Esophagus squamous epithelium (tissue), 4 donors: ENCODE measurements around the gene CDC42EP2.

Source experiments
- CTCF ChIP-seq, 6 experiments: fragments of 450-650 bp in 4 of 6; fragments of 200-600 bp in 2 of 6; sonication (generic) in 2 of 6; IDR thresholded peaks; one replicate each; pipeline ENCODE4 v1.5.1; 2016 to 2019; ENCODE audit warnings: antibody characterized with exemption in 6 of 6, mild to moderate bottlenecking in 4 of 6, moderate library complexity in 4 of 6
- POLR2A ChIP-seq, 4 donors: fragments of 450-650 bp; IDR thresholded peaks; one replicate each; pipeline ENCODE4 v1.6.1; 2017; ENCODE audit warnings: antibody characterized with exemption in 4 of 4, mild to moderate bottlenecking in 4 of 4, moderate library complexity in 3 of 4

DNA sequence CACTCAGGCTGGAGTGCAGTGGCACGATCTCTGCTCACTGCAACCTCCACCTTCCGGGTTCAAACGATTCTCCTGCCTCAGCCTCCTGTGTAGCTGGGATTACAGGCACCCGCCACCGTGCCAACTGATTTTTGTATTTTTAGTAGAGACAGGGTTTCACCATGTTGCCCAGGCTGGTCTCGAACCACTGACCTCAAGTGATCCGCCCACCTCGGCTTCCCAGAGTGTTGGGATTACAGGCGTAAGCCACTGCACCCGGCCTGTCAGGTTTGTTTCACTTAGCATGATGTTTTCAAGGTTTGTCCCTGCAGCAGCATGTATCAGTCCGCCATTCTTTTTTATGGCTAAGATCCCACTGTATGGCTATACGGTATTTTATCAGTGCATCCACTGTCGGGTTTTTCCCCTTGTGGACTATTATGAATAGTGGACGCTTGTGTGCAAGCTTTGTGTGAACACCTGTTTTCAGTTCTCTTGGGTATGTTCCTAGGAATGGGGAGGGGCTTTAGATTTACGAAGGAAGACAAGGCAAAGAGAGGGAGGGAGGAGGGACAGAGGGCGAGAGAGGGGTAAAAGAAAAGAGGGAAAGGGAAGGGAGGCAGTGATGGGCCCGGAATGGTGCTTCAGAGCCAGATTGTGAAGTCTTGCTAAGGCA is 13.9 kb upstream of the CDC42EP2 start:
- TF ChIP-seq CTCF (IDR thresholded peaks at IDR 0.05) (no peak), POLR2A (IDR thresholded peaks at IDR 0.05) (no peak)
